ENCODE measurements around the gene SETDB2. TPM values are rescaled to one million over a fixed set of nuclear protein-coding genes. Genes with fewer than 3 reads are reported as not detected.

Gene SETDB2
- total and polyA plus RNA-seq, 2 of the 4 experiments (the other 2 are of a cell fraction) = 4.3 to 5.7 TPM

- Histone ChIP-seq H3K4me1 (ENCODE audit: control insufficient read depth, insufficient read depth, low read length) (peaks cover 1% of the 10 kb centered on the region; the same call in 1 of the 2 replicates), H3K27me3 (ENCODE audit: control insufficient read depth, insufficient read depth, low read length) (no peaks in the 10 kb centered on the region), H3K79me1 (ENCODE audit: low read depth in 1 of 2, low read length in 2 of 2) (peaks cover 19 to 43% of the 10 kb centered on the region in 2 experiments), H3K18ac (ENCODE audit: low read depth, low read length) (peak overlapping the region; percentile 43; the same call in 1 of the 2 replicates), H4K91ac (ENCODE audit: insufficient read depth, low read depth, low read length) (no peak overlapping the region), H3K4me3 (ENCODE audit: insufficient read depth, low read depth, low read length) (no peak overlapping the region), H3K27ac (ENCODE audit: insufficient read depth, low read length) (no peak overlapping the region), H2BK5ac (ENCODE audit: low read depth, low read length, poor library complexity, severe bottlenecking) (peak overlapping the region; percentile 18), H3K4ac (ENCODE audit: low read depth, low read length) (no peak overlapping the region; the same call in 1 of the 2 replicates), H3K9me1 (ENCODE audit: insufficient read depth, low read length) (no peaks in the 10 kb centered on the region), H3K9me3 (ENCODE audit: control insufficient read depth, insufficient read depth, low read length) (no peaks in the 10 kb centered on the region), H2AK9ac (replicated peaks; ENCODE audit: low read depth, low read length, poor library complexity) (no peak overlapping the region), H3K56ac (ENCODE audit: extremely low read depth, insufficient read depth, low read length) (no peak overlapping the region), H2BK120ac (ENCODE audit: low read depth, low read length) (no peak overlapping the region), H3K36me3 (ENCODE audit: control insufficient read depth, insufficient read depth, low read length) (no peaks in the 10 kb centered on the region), H2BK15ac (ENCODE audit: low read depth, low read length) (no peak overlapping the region), H4K8ac (ENCODE audit: low read depth in 2 of 2, low read length in 2 of 2) (no peak overlapping the region; a peak in 1 of 4 replicates), H2AFZ (replicated peaks; ENCODE audit: low read length, poor library complexity) (no peak overlapping the region), H3K23ac (ENCODE audit: low read depth, low read length) (peak overlapping the region; percentile 2; the same call in 1 of the 2 replicates), H3K9ac (ENCODE audit: low read depth, low read length) (0 out of 2 replicates have a peak overlapping the region, but pooled peaks have one; percentile 15), H3K4me2 (ENCODE audit: low read depth, low read length) (peak overlapping the region; percentile 62), H3K14ac (replicated peaks; ENCODE audit: low read depth, low read length) (no peak overlapping the region), H4K20me1 (ENCODE audit: insufficient read depth, low read length) (no peaks in the 10 kb centered on the region), H2BK20ac (ENCODE audit: low read depth, low read length) (0 out of 2 replicates have a peak overlapping the region, but pooled peaks have one; percentile 1), H4K5ac (ENCODE audit: low read depth, low read length) (no peak overlapping the region), H2AK5ac (ENCODE audit: low read depth, low read length) (no peak overlapping the region)
- ATAC-seq (ENCODE audit: low read depth) (no peak), DNase-seq (no peak)
- CTCF ChIA-PET = no interaction called here
- in situ Hi-C loops (cut with MboI; ENCODE audit: low sequenced_read_pairs) (no loop called here), intact Hi-C loops (cut with micrococcal nuclease) (no loop called here), dilution Hi-C loops (cut with HindIII; ENCODE audit: low sequenced_read_pairs, unreplicated experiment) (no loop called here)
- POLR2A ChIA-PET (ENCODE audit: unreplicated experiment) = no interaction called here
- no TSS peak for BruUV-seq (replicated peaks)
- TF ChIP-seq POLR2A (IDR thresholded peaks at IDR 0.05; ENCODE audit: low read depth, low read length) (no peak), FOS (IDR thresholded peaks at IDR 0.05; ENCODE audit: low read depth, low read length) (no peak), RCOR1 (IDR thresholded peaks at IDR 0.05; ENCODE audit: insufficient replicate concordance, low read length) (no peak), MAFK (IDR thresholded peaks at IDR 0.05; ENCODE audit: low read depth, low read length) (no peak), SMC3 (IDR thresholded peaks at IDR 0.05; ENCODE audit: low read depth, low read length) (no peak), RFX5 (IDR thresholded peaks at IDR 0.05; ENCODE audit: low read depth, low read length) (no peak), BHLHE40 (IDR thresholded peaks at IDR 0.05; ENCODE audit: low read depth, low read length) (no peak), MAZ (IDR thresholded peaks at IDR 0.05; ENCODE audit: borderline replicate concordance, low read depth, low read length) (no peak), CHD1 (IDR thresholded peaks at IDR 0.05; ENCODE audit: low read depth, low read length) (no peak), MXI1 (IDR thresholded peaks at IDR 0.05; ENCODE audit: borderline replicate concordance, low read depth, low read length) (no peak), NFE2L2 (IDR thresholded peaks at IDR 0.05; ENCODE audit: low read depth, low read length) (no peak), CEBPB (IDR thresholded peaks at IDR 0.05; ENCODE audit: low read depth, low read length) (no peak), RAD21 (IDR thresholded peaks at IDR 0.05; ENCODE audit: low read length) (no peak), ELK1 (IDR thresholded peaks at IDR 0.05; ENCODE audit: borderline replicate concordance, low read depth, low read length) (no peak), USF2 (IDR thresholded peaks at IDR 0.05; ENCODE audit: low read depth, low read length) (no peak), CTCF (conservative IDR thresholded peaks at IDR 0.05; ENCODE audit: low read depth, low read length) (no peak)
Observed at GRCh38 chr13:49446473-49446872, 2.4 kb downstream of the SETDB2 start.

Data from IMR-90 (cell line).